Measurements from ENCODE around the gene PIGV.
A peak's percentile ranks its signal among the peaks of the same experiment; 100 is the strongest.

The PIGV gene

DNA sequence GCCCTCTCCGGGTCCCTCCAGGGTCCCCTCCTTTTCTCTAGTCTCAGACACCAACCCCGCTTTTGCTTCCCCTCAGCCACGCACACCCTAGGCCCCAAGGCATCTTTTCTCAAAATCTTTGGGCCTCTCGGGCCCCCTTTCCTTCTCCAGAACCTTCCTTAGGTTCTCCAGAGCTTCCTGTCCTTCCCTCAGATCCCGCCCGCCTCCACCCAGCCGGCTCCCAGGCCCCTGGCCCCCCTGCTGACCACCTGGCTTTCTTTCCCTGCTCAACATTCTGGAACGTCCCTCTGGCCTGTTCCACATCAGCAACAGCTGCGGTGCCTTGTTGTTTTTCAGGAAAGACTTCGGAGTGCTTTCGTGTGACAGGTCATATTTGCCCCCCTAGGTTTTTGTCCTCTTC is 39.9 kb downstream of the PIGV start:
- no peaks in the 10 kb centered on the region for H3K9me2 ChIP-seq (replicated peaks; ENCODE audit: insufficient read depth, low read length)
- peaks cover 15% of the 10 kb centered on the region for H3F3A ChIP-seq (ENCODE audit: insufficient read depth, low read length)
- peak overlapping the region; percentile 82 for H3K4me2 ChIP-seq (ENCODE audit: low read depth, low read length)
- H3K4me3 ChIP-seq (ENCODE audit: low read length), result peak overlapping the region; percentile 64
- no peaks in the 10 kb centered on the region for H4K20me1 ChIP-seq (ENCODE audit: insufficient read depth, low read length)
- DNase-seq, result no peak
- H3K27me3 ChIP-seq (replicated peaks; ENCODE audit: insufficient read depth, low read length), result no peaks in the 10 kb centered on the region
- H3K9ac ChIP-seq (ENCODE audit: low read length), result peak overlapping the region; percentile 70
- peaks cover 36% of the 10 kb centered on the region for H3K4me1 ChIP-seq (ENCODE audit: low read length)
- no peak overlapping the region for H2AFZ ChIP-seq (ENCODE audit: low read length)
- no peak overlapping the region for H3K27ac ChIP-seq (ENCODE audit: low read length)
- no peak for TF ChIP-seq EZH2 (optimal IDR thresholded peaks at IDR 0.05; ENCODE audit: low read depth, low read length)
- no peak for TF ChIP-seq EZH2phosphoT487 (IDR thresholded peaks at IDR 0.05; ENCODE audit: low read length)
- TF ChIP-seq, protein P1, sequence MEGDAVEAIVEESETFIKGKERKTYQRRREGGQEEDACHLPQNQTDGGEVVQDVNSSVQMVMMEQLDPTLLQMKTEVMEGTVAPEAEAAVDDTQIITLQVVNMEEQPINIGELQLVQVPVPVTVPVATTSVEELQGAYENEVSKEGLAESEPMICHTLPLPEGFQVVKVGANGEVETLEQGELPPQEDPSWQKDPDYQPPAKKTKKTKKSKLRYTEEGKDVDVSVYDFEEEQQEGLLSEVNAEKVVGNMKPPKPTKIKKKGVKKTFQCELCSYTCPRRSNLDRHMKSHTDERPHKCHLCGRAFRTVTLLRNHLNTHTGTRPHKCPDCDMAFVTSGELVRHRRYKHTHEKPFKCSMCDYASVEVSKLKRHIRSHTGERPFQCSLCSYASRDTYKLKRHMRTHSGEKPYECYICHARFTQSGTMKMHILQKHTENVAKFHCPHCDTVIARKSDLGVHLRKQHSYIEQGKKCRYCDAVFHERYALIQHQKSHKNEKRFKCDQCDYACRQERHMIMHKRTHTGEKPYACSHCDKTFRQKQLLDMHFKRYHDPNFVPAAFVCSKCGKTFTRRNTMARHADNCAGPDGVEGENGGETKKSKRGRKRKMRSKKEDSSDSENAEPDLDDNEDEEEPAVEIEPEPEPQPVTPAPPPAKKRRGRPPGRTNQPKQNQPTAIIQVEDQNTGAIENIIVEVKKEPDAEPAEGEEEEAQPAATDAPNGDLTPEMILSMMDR (IDR thresholded peaks at IDR 0.05; ENCODE audit: low read length), result no peak
- H3K79me2 ChIP-seq (ENCODE audit: low read length), result peaks cover 60% of the 10 kb centered on the region
- H3K36me3 ChIP-seq (replicated peaks; ENCODE audit: insufficient read depth, low read length), result no peaks in the 10 kb centered on the region
- H3K9me3 ChIP-seq (replicated peaks; ENCODE audit: insufficient read depth, low read length), result no peaks in the 10 kb centered on the region

DNA sequence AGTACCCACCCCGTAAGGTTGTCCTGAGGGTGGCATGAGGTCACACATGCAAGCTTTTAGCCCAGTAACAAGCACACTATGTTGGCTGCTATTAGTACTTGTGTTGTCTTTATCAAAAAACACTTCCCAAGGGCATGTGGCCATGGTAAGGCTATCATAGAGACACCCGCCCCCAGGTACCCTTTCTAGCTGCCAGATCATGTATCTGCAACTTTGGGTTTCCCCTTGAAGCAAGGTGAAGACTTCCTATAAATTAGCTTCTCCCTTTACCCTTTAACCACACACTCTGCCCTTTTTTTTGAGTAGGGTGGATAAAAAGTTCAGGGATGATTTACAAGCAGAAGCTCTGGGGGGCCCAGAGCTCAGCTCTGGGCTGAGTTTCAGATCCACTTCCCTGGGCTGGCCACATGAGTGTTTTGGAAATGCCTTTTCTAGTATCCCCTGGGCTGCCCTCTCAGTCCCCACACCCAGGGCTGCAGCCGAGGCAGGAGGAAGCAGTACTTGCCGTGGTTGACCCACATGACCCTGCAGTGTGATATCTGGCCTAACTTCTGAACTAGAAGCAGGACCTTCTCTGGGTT is 40.8 kb downstream of the PIGV start:
- Histone ChIP-seq H3K4me1 (ENCODE audit: low read length) (peaks cover 44% of the 10 kb centered on the region), H3K36me3 (replicated peaks; ENCODE audit: insufficient read depth, low read length) (no peaks in the 10 kb centered on the region), H3K4me2 (ENCODE audit: low read depth, low read length) (peak overlapping the region; percentile 56), H3K9me3 (replicated peaks; ENCODE audit: insufficient read depth, low read length) (no peaks in the 10 kb centered on the region), H3F3A (ENCODE audit: insufficient read depth, low read length) (peaks cover 23% of the 10 kb centered on the region), H3K27me3 (replicated peaks; ENCODE audit: insufficient read depth, low read length) (no peaks in the 10 kb centered on the region), H4K20me1 (ENCODE audit: insufficient read depth, low read length) (no peaks in the 10 kb centered on the region), H3K4me3 (ENCODE audit: low read length) (peak overlapping the region; percentile 43; the same call in 1 of the 2 replicates), H3K9ac (ENCODE audit: low read length) (no peak overlapping the region; the same call in 1 of the 2 replicates), H3K27ac (ENCODE audit: low read length) (peak overlapping the region; percentile 33; the same call in 1 of the 2 replicates), H2AFZ (ENCODE audit: low read length) (no peak overlapping the region), H3K79me2 (ENCODE audit: low read length) (peaks cover 65% of the 10 kb centered on the region), H3K9me2 (replicated peaks; ENCODE audit: insufficient read depth, low read length) (no peaks in the 10 kb centered on the region)
- DNase-seq, result no peak
- no peak for TF ChIP-seq EZH2phosphoT487 (IDR thresholded peaks at IDR 0.05; ENCODE audit: low read length)
- TF ChIP-seq, protein P1 (IDR thresholded peaks at IDR 0.05; ENCODE audit: low read length), result no peak
- no peak for TF ChIP-seq EZH2 (optimal IDR thresholded peaks at IDR 0.05; ENCODE audit: low read depth, low read length)

DNA sequence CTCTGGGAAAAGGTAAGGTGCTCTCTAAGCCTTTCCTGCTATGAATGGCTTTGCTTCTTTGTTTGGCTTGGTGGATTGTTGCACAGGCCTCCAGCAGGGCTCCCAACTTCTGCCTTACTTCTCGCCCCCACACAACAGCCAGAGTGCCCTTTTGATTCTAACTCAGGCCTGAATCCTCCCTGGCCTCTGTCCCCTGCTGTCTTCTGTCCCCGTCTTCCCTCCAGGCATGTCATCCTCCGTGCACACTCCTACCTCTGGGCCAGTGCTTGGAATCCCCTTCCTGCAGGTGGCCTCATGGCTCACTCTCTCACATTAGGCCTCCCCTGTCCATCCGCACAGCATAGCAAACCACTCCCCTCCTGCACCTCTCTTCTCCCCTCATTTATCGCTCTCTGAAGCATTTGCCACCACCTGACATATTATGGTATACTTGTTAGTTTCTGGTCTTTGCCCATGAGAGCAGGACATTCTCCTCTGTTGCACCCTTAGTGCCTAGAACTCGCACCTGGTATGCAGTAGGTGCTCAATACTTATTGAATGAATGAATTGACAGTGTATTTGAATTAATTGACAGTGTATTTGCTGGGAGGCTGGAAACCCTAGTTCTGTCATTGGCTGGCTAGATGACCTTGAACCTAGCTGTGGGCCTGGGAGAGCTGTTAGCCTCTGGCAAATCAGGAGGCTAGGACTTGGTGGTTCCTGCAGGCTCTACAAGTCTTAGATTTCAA is 41.6 kb downstream of the PIGV start:
- no peaks in the 10 kb centered on the region for H3K27me3 ChIP-seq (replicated peaks; ENCODE audit: insufficient read depth, low read length)
- H3K4me2 ChIP-seq (ENCODE audit: low read depth, low read length), result peak overlapping the region; percentile 56
- peaks cover 29% of the 10 kb centered on the region for H3F3A ChIP-seq (ENCODE audit: insufficient read depth, low read length)
- peaks cover 69% of the 10 kb centered on the region for H3K79me2 ChIP-seq (ENCODE audit: low read length)
- no peaks in the 10 kb centered on the region for H3K36me3 ChIP-seq (replicated peaks; ENCODE audit: insufficient read depth, low read length)
- no peak overlapping the region; the same call in 1 of the 2 replicates for H3K9ac ChIP-seq (ENCODE audit: low read length)
- TF ChIP-seq EZH2phosphoT487 (IDR thresholded peaks at IDR 0.05; ENCODE audit: low read length) (no peak), EZH2 (optimal IDR thresholded peaks at IDR 0.05; ENCODE audit: low read depth, low read length) (no peak)
- TF ChIP-seq, protein P1 (IDR thresholded peaks at IDR 0.05; ENCODE audit: low read length), result no peak
- DNase-seq, result no peak
- H3K9me2 ChIP-seq (replicated peaks; ENCODE audit: insufficient read depth, low read length), result no peaks in the 10 kb centered on the region
- H3K4me3 ChIP-seq (ENCODE audit: low read length), result no peak overlapping the region
- H3K27ac ChIP-seq (ENCODE audit: low read length), result peak overlapping the region; percentile 33; the same call in 1 of the 2 replicates
- H4K20me1 ChIP-seq (ENCODE audit: insufficient read depth, low read length), result no peaks in the 10 kb centered on the region
- no peaks in the 10 kb centered on the region for H3K9me3 ChIP-seq (replicated peaks; ENCODE audit: insufficient read depth, low read length)
- H2AFZ ChIP-seq (ENCODE audit: low read length), result no peak overlapping the region
- peaks cover 50% of the 10 kb centered on the region for H3K4me1 ChIP-seq (ENCODE audit: low read length)

Measured in MM.1S (cell line).